Stomach (tissue), 9 donors: ENCODE data around the gene SUV39H1. TPM values are rescaled to one million over a fixed set of nuclear protein-coding genes. Genes with fewer than 3 reads are reported as not detected.

Experiments used
- DNase-seq, 2 donors: peaks; one replicate each; pipeline versions ENCODE4 v3.0.0 to v3.0.0-alpha.2; 2013 to 2019
- H3K27ac ChIP-seq, 5 donors: fragments of 200-600 bp in 4 of 5; sonication (generic) in 4 of 5; one replicate each; pipeline ENCODE4 v1.5.1; 2013 to 2019; ENCODE audit warnings: mild to moderate bottlenecking in 1 of 5, moderate library complexity in 1 of 5
- H3K27me3 ChIP-seq, 3 donors: fragments of 200-600 bp; sonication (generic); one replicate each; pipeline ENCODE4 v1.5.1; 2017 to 2019; ENCODE audit warnings: mixed run types in 1 of 3
- H3K36me3 ChIP-seq, 4 donors: fragments of 200-600 bp; sonication (generic); 1 replicate in 3 of 4; 2 replicates in 1 of 4; pipeline ENCODE4 v1.5.1; 2016 to 2019
- H3K4me1 ChIP-seq, 4 donors: fragments of 200-600 bp; sonication (generic); one replicate each; pipeline ENCODE4 v1.5.1; 2016 to 2019
- H3K4me3 ChIP-seq, 4 donors: fragments of 200-600 bp; sonication (generic) in 3 of 4; one replicate each; pipeline ENCODE4 v1.5.1; 2016 to 2019; ENCODE audit warnings: mild to moderate bottlenecking in 1 of 4
- H3K9me3 ChIP-seq, 4 donors: fragments of 200-600 bp; sonication (generic); one replicate each; pipeline ENCODE4 v1.5.1; 2016 to 2019
- EP300 ChIP-seq: sonication (generic); formaldehyde crosslinking; IDR thresholded peaks from one replicate; pipeline ENCODE4 v1.6.1; 2017; ENCODE audit warnings: antibody characterized with exemption
- POLR2A ChIP-seq, 4 donors: fragments of 450-650 bp; IDR thresholded peaks; one replicate each; pipeline ENCODE4 v1.6.1; 2016; ENCODE audit warnings: antibody characterized with exemption in 4 of 4, control low read depth in 2 of 4, mild to moderate bottlenecking in 1 of 4, moderate library complexity in 1 of 4
- POLR2AphosphoS5 ChIP-seq, 3 donors: sonication (generic); formaldehyde crosslinking; IDR thresholded peaks; one replicate each; pipeline ENCODE4 v1.6.1; 2016; ENCODE audit warnings: antibody characterized with exemption in 3 of 3
- WGBS, 5 donors: extraction: QIAGEN DNeasy Blood & Tissue Kit in 3 of 5; methylation state at CpG; one replicate each; pipeline versions ENCODE4 v1.1.5 to v1.1.7; 2013 to 2018; 5-methylcytosine and 5-hydroxymethylcytosine counted together
- intact Hi-C: fragments of 100-400 bp; cut with DNase I; formaldehyde crosslinking; loops from one replicate; pipeline ENCODE4 v1.15.1; 2023; ENCODE audit warnings: low total_unique reads
- polyA plus RNA-seq, 3 donors: library from polyadenylated mRNA; stranded (reverse); fragments of 200-250 nt; gene quantifications; one replicate each; pipeline ENCODE4 v1.2.3, GENCODE V29; 2013
- small RNA-seq, 4 donors: library from RNA; depleted of rRNA; stranded (forward); fragments of <200 nt; gene quantifications; one replicate each; pipeline ENCODE3, GENCODE V24; 2016
- total RNA-seq, 5 donors: library from RNA; depleted of rRNA; stranded (reverse); fragments of >200 nt; gene quantifications; one replicate each; pipeline versions ENCODE4 v1.1.0 to v1.2.3, GENCODE V29; 2014 to 2016
- TF ChIP-seq, protein P1 (sequence below), 7 experiments: fragments of 450-650 bp in 4 of 7; fragments of 200-600 bp in 3 of 7; sonication (generic) in 3 of 7; IDR thresholded peaks; one replicate each; pipeline ENCODE4 v1.5.1; 2016 to 2019; ENCODE audit warnings: antibody characterized with exemption in 7 of 7, control low read depth in 2 of 7, mild to moderate bottlenecking in 1 of 7
- donor health status: healthy with polysubstance abuse.
- donor health status: Bipolar disorder and iron deficiency.
- donor health status: healthy.

Gene SUV39H1
- total and polyA plus RNA-seq, 8 donors = 1.8 to 5.5 (median 4.1) TPM

DNA sequence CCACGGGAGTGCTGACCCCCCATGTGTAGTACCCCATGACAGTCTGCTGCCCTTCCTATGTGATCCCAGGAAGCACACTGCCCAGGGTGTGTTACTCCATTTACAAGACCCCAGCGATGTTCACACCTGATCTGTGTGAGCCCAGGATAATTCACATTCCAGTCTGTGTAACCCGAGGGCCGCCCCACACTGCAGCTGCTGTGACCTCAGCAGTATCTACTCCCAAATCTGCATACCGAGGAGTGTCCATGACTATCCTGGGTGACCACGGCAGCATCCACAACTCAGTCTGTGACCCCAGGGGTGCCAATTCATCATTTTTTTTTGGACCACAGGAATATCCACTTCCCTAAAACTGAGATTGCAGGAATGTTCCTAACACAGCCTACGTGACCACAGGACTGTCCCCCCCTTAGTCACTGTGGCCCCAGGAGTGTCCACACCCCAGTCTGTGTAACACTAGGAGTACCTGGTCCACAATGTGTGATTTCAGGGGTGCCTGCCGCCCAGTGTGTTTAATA lies 57.2 kb downstream of the SUV39H1 start:
- DNase-seq = no peak
- 40 to 80% (median 69%) methylated on average over 1 to 8 of the region's 8 CpGs for whole genome bisulfite sequencing, 5 donors

DNA sequence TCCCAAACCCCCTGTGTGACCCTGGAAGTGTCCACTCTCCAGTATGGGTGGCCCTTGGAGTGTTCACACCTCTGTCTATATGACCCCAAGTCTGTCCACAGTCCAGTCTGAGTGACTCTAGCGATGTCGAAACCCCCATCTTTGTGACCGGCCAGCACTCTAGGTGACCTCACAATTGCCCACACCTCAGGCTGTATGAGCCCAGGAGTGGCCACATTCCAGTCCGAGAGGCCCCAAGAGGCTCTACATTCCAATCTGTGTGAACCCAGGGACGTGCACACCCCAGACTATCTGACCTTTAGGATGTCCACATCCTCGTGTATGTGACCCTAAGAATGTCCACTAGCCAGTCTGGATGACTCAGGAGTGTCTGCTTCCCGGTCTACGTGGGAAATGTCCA lies 57.7 kb downstream of the SUV39H1 start:
- Histone ChIP-seq H3K36me3 (no peaks in the 10 kb centered on the region), H3K4me1 (no peaks in the 10 kb centered on the region), H3K9me3 (no peaks in the 10 kb centered on the region), H3K4me3 (no peak overlapping the region), H3K27me3 (peaks cover 0 to 5% (median 0%) of the 10 kb centered on the region in 3 donors), H3K27ac (no peak overlapping the region)
- 58 to 73% (median 63%) methylated on average over 6 to 8 of the region's 8 CpGs; no CpG with 5 or more reads in 1 of the 5 donors for WGBS, 5 donors
- intact Hi-C loops = no loop called here
- DNase-seq = no peak
- TF ChIP-seq, protein P1, sequence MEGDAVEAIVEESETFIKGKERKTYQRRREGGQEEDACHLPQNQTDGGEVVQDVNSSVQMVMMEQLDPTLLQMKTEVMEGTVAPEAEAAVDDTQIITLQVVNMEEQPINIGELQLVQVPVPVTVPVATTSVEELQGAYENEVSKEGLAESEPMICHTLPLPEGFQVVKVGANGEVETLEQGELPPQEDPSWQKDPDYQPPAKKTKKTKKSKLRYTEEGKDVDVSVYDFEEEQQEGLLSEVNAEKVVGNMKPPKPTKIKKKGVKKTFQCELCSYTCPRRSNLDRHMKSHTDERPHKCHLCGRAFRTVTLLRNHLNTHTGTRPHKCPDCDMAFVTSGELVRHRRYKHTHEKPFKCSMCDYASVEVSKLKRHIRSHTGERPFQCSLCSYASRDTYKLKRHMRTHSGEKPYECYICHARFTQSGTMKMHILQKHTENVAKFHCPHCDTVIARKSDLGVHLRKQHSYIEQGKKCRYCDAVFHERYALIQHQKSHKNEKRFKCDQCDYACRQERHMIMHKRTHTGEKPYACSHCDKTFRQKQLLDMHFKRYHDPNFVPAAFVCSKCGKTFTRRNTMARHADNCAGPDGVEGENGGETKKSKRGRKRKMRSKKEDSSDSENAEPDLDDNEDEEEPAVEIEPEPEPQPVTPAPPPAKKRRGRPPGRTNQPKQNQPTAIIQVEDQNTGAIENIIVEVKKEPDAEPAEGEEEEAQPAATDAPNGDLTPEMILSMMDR (IDR thresholded peaks at IDR 0.05) = no peak
- TF ChIP-seq EP300 (no peak), POLR2AphosphoS5 (IDR thresholded peaks at IDR 0.05) (no peak), POLR2A (IDR thresholded peaks at IDR 0.05) (no peak)

More for the DNA sequence above, 57.2 kb downstream of the SUV39H1 start:
- TF ChIP-seq POLR2A (IDR thresholded peaks at IDR 0.05) (no peak), POLR2AphosphoS5 (IDR thresholded peaks at IDR 0.05) (no peak), EP300 (no peak)
- TF ChIP-seq, protein P1 (IDR thresholded peaks at IDR 0.05) = no peak
- Histone ChIP-seq H3K27me3 (peaks cover 0 to 5% (median 0%) of the 10 kb centered on the region in 3 donors), H3K4me3 (no peak overlapping the region), H3K27ac (no peak overlapping the region), H3K9me3 (no peaks in the 10 kb centered on the region), H3K4me1 (no peaks in the 10 kb centered on the region), H3K36me3 (no peaks in the 10 kb centered on the region)
- intact Hi-C loops = no loop called here

Small RNA genes within 50 kb of the gene (small RNA-seq; reads per million reads assigned to genes)
- gene RNU6-1056P = 0 reads per million in 4 donors

Other genes with a start within 250 kb of the SUV39H1 start
- 10 to 100 TPM in 2 of 5 donors, 1 to 10 TPM in 3; 4.1 to 32.9 (median 6.7) TPM for gene SLC38A5, start 226.5 kb upstream of the SUV39H1 start, total RNA-seq
- gene SLC38A5, start 226.5 kb upstream of the SUV39H1 start, polyA plus RNA-seq = 10 to 100 TPM; 19.9 to 45.8 (median 21.1) TPM
- 10 to 100 TPM; 19.6 to 92.8 (median 55.3) TPM for gene FTSJ1, start 220.5 kb upstream of the SUV39H1 start, total RNA-seq
- 10 to 100 TPM; 33.9 to 40.3 (median 37.7) TPM for gene FTSJ1, start 220.5 kb upstream of the SUV39H1 start, polyA plus RNA-seq
- 10 to 100 TPM in 3 of 5 donors, 1 to 10 TPM in 2; 1.8 to 27.4 (median 16.2) TPM for gene PORCN, start 187.7 kb upstream of the SUV39H1 start, total RNA-seq
- 10 to 100 TPM in 1 of 3 donors, 1 to 10 TPM in 2; 4.7 to 11.9 (median 6.7) TPM for gene PORCN, start 187.7 kb upstream of the SUV39H1 start, polyA plus RNA-seq
- 100 to 1,000 TPM in 1 of 5 donors, 10 to 100 TPM in 3, 1 to 10 TPM in 1; 5.8 to 208 (median 46.4) TPM for gene EBP, start 174.9 kb upstream of the SUV39H1 start, total RNA-seq
- gene EBP, start 174.9 kb upstream of the SUV39H1 start, polyA plus RNA-seq = 100 to 1,000 TPM in 1 of 3 donors, 10 to 100 TPM in 2; 28.9 to 112 (median 74.8) TPM
- gene TBC1D25, start 157.0 kb upstream of the SUV39H1 start, total RNA-seq = 10 to 100 TPM in 2 of 5 donors, 1 to 10 TPM in 2, not detected in 1; 4.6 to 13.6 (median 9.0) TPM
- 1 to 10 TPM; 5.2 to 6.5 (median 5.9) TPM for gene TBC1D25, start 157.0 kb upstream of the SUV39H1 start, polyA plus RNA-seq
- gene RBM3, start 122.2 kb upstream of the SUV39H1 start, total RNA-seq = 100 to 1,000 TPM; 109 to 419 (median 165) TPM
- gene RBM3, start 122.2 kb upstream of the SUV39H1 start, polyA plus RNA-seq = 100 to 1,000 TPM; 106 to 229 (median 122) TPM
- 100 to 1,000 TPM in 4 of 5 donors, 10 to 100 TPM in 1; 52.0 to 433 (median 194) TPM for gene WDR13, start 99.2 kb upstream of the SUV39H1 start, total RNA-seq
- 100 to 1,000 TPM; 121 to 197 (median 165) TPM for gene WDR13, start 99.2 kb upstream of the SUV39H1 start, polyA plus RNA-seq
- gene WAS, start 12.9 kb upstream of the SUV39H1 start, total RNA-seq = 1 to 10 TPM; 2.3 to 8.4 (median 4.1) TPM
- 1 to 10 TPM; 3.7 to 6.2 (median 4.9) TPM for gene WAS, start 12.9 kb upstream of the SUV39H1 start, polyA plus RNA-seq
- not detected for gene GLOD5, start 65.0 kb downstream of the SUV39H1 start, total RNA-seq
- 1 to 10 TPM; 1.7 to 2.1 (median 1.7) TPM for gene GLOD5, start 65.0 kb downstream of the SUV39H1 start, polyA plus RNA-seq
- gene GATA1, start 89.9 kb downstream of the SUV39H1 start, total RNA-seq = 1 to 10 TPM in 1 of 5 donors, not detected in 4; 9.4 TPM
- under 1 TPM in 1 of 3 donors, not detected in 2; 0.37 TPM for gene GATA1, start 89.9 kb downstream of the SUV39H1 start, polyA plus RNA-seq
- 100 to 1,000 TPM in 3 of 5 donors, 10 to 100 TPM in 2; 41.0 to 356 (median 104) TPM for gene HDAC6, start 105.3 kb downstream of the SUV39H1 start, total RNA-seq
- gene HDAC6, start 105.3 kb downstream of the SUV39H1 start, polyA plus RNA-seq = 10 to 100 TPM; 20.9 to 70.9 (median 31.6) TPM
- gene ERAS, start 129.8 kb downstream of the SUV39H1 start, total RNA-seq = not detected
- gene ERAS, start 129.8 kb downstream of the SUV39H1 start, polyA plus RNA-seq = not detected
- 10 to 100 TPM in 2 of 5 donors, 1 to 10 TPM in 3; 1.3 to 46.6 (median 7.0) TPM for gene PCSK1N, start 138.9 kb downstream of the SUV39H1 start, total RNA-seq
- gene PCSK1N, start 138.9 kb downstream of the SUV39H1 start, polyA plus RNA-seq = 10 to 100 TPM; 12.4 to 15.3 (median 13.1) TPM
- 10 to 100 TPM in 3 of 5 donors, 1 to 10 TPM in 2; 2.9 to 24.1 (median 14.3) TPM for gene TIMM17B, start 201.0 kb downstream of the SUV39H1 start, total RNA-seq
- gene TIMM17B, start 201.0 kb downstream of the SUV39H1 start, polyA plus RNA-seq = 10 to 100 TPM; 43.4 to 77.2 (median 50.8) TPM
- gene PQBP1, start 201.2 kb downstream of the SUV39H1 start, total RNA-seq = 100 to 1,000 TPM in 1 of 5 donors, 10 to 100 TPM in 3, 1 to 10 TPM in 1; 4.7 to 148 (median 58.9) TPM
- gene PQBP1, start 201.2 kb downstream of the SUV39H1 start, polyA plus RNA-seq = 100 to 1,000 TPM; 106 to 133 (median 118) TPM
- gene SLC35A2, start 214.9 kb downstream of the SUV39H1 start, total RNA-seq = 10 to 100 TPM in 3 of 5 donors, 1 to 10 TPM in 1, not detected in 1; 4.3 to 25.4 (median 14.5) TPM
- gene SLC35A2, start 214.9 kb downstream of the SUV39H1 start, polyA plus RNA-seq = 10 to 100 TPM in 1 of 3 donors, 1 to 10 TPM in 2; 6.9 to 12.3 (median 10.0) TPM
- 10 to 100 TPM in 2 of 5 donors, 1 to 10 TPM in 3; 1.2 to 33.2 (median 9.6) TPM for gene PIM2, start 222.3 kb downstream of the SUV39H1 start, total RNA-seq
- 10 to 100 TPM in 2 of 3 donors, 1 to 10 TPM in 1; 7.3 to 12.7 (median 10.3) TPM for gene PIM2, start 222.3 kb downstream of the SUV39H1 start, polyA plus RNA-seq